Activated naive CD8-positive, alpha-beta T cell treated with anti-CD3 and anti-CD28 coated beads, Interleukin-2, amount 50 U/mL, for 24 hours (primary cell): ENCODE data around the gene ZNF536.
"Not testable (repeated sequence)": the region's sequence is repeated elsewhere in the genome, so short reads cannot be mapped to it uniquely, and the experiment has no call there.

Experiments
- ATAC-seq: fragments of 150-1000 bp; cut with Tn5 transposase; one replicate; pipeline ENCODE4 v1.10.0; 2021
- DNase-seq: peaks from one replicate; pipeline ENCODE4 v3.0.0; 2021
- H3K27ac Mint-ChIP-seq: one replicate; pipeline ENCODE4 v1.8.0; 2021; ENCODE audit warnings: mild to moderate bottlenecking, mixed read lengths
- H3K27me3 Mint-ChIP-seq: one replicate; pipeline ENCODE4 v1.8.0; 2021; ENCODE audit warnings: mixed read lengths
- H3K36me3 Mint-ChIP-seq: one replicate; pipeline ENCODE4 v1.8.0; 2021; ENCODE audit warnings: low read depth, mixed read lengths
- H3K4me1 Mint-ChIP-seq: one replicate; pipeline ENCODE4 v1.8.0; 2021; ENCODE audit warnings: mixed read lengths
- H3K4me3 Mint-ChIP-seq: one replicate; pipeline ENCODE4 v1.8.0; 2021; ENCODE audit warnings: mild to moderate bottlenecking, moderate library complexity, mixed read lengths
- H3K9me3 Mint-ChIP-seq: one replicate; pipeline ENCODE4 v1.8.0; 2021; ENCODE audit warnings: mixed read lengths

Gene ZNF536

DNA sequence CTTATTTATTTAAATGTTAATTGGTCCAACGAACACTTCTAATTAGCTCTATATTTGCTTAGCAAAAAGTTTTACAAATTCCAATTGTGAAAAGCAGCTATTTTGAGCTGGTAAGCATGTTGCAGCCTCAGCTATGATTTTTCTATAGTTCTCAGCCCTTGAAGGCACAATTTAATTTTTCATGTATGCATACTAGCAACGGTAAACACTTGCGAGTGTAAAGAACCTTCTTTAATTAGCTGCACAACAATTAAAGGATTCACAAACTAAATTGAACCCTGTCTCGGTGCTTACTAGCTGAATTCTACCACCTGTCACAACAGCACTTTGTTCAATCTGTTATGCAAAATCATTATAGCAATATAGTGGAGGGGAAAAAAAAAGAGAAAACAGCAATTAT is 29.8 kb downstream of the ZNF536 start:
- H3K9me3 Mint-ChIP-seq, result peaks cover 4% of the 10 kb centered on the region
- no peaks in the 10 kb centered on the region for H3K36me3 Mint-ChIP-seq
- H3K27ac Mint-ChIP-seq, result no peak overlapping the region
- no peaks in the 10 kb centered on the region for H3K4me1 Mint-ChIP-seq
- peaks cover 5% of the 10 kb centered on the region for H3K27me3 Mint-ChIP-seq
- ATAC-seq (no peak), DNase-seq (no peak)
- H3K4me3 Mint-ChIP-seq, result no peak overlapping the region

GRCh38 chr19:30402436-30403202 is 30.4 kb downstream of the ZNF536 start:
- no peaks in the 10 kb centered on the region for H3K36me3 Mint-ChIP-seq
- peaks cover 5% of the 10 kb centered on the region for H3K27me3 Mint-ChIP-seq
- DNase-seq, result no peak
- no peaks in the 10 kb centered on the region for H3K4me1 Mint-ChIP-seq
- H3K9me3 Mint-ChIP-seq, result peaks cover 4% of the 10 kb centered on the region
- no peak overlapping the region for H3K27ac Mint-ChIP-seq
- ATAC-seq, result no peak
- no peak overlapping the region for H3K4me3 Mint-ChIP-seq

GRCh38 chr19:30403203-30403985 is 31.2 kb downstream of the ZNF536 start:
- DNase-seq (no peak), ATAC-seq (no peak)
- peaks cover 4% of the 10 kb centered on the region for H3K9me3 Mint-ChIP-seq
- no peak overlapping the region for H3K27ac Mint-ChIP-seq
- H3K36me3 Mint-ChIP-seq, result no peaks in the 10 kb centered on the region
- no peak overlapping the region for H3K4me3 Mint-ChIP-seq
- no peaks in the 10 kb centered on the region for H3K4me1 Mint-ChIP-seq
- H3K27me3 Mint-ChIP-seq, result peaks cover 5% of the 10 kb centered on the region

- Mint-ChIP-seq H3K4me3 (no peak overlapping the region), H3K27ac (no peak overlapping the region), H3K4me1 (no peaks in the 10 kb centered on the region), H3K9me3 (peaks cover 4% of the 10 kb centered on the region), H3K27me3 (peaks cover 5% of the 10 kb centered on the region), H3K36me3 (no peaks in the 10 kb centered on the region)
- ATAC-seq, result no peak
- no peak for DNase-seq
These were observed 34.3 kb downstream of the ZNF536 start for GRCh38 chr19:30406220-30407067.

- H3K4me1 Mint-ChIP-seq, result no peaks in the 10 kb centered on the region
- H3K27me3 Mint-ChIP-seq, result peaks cover 5% of the 10 kb centered on the region
- ATAC-seq (no peak), DNase-seq (no peak)
- H3K36me3 Mint-ChIP-seq, result no peaks in the 10 kb centered on the region
- H3K4me3 Mint-ChIP-seq, result no peak overlapping the region
- H3K9me3 Mint-ChIP-seq, result peaks cover 4% of the 10 kb centered on the region
- H3K27ac Mint-ChIP-seq, result no peak overlapping the region
These were observed 35.0 kb downstream of the ZNF536 start for GRCh38 chr19:30407068-30407709.

DNA sequence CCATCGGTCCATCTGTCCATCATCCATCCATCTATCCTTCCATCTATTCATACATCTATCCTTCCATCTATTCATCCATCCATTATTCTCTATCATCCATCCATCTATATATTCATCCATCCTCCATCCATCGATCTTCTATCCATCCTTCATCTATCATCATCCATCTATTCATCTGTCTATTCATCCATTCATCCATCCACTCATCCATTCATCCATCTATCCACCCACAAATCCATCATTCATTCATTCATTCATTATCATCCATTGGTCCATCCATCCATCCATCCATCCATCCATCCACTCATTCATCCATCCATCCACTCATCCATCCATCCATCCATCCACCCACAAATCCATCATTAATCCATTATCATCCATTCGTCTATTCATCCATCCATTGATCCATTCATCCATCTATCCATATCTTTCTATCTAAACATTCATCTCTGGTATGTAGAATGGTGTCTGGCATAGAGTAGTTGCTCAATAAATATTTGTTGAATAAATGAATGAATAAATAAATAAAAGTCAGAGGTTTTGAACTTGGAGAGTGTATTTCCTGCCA is 36.6 kb downstream of the ZNF536 start:
- Mint-ChIP-seq H3K27ac (no peak overlapping the region), H3K27me3 (peaks cover 5% of the 10 kb centered on the region), H3K4me1 (no peaks in the 10 kb centered on the region), H3K4me3 (no peak overlapping the region), H3K36me3 (no peaks in the 10 kb centered on the region), H3K9me3 (peaks cover 4% of the 10 kb centered on the region)
- DNase-seq, result no peak
- ATAC-seq, result no peak

DNA sequence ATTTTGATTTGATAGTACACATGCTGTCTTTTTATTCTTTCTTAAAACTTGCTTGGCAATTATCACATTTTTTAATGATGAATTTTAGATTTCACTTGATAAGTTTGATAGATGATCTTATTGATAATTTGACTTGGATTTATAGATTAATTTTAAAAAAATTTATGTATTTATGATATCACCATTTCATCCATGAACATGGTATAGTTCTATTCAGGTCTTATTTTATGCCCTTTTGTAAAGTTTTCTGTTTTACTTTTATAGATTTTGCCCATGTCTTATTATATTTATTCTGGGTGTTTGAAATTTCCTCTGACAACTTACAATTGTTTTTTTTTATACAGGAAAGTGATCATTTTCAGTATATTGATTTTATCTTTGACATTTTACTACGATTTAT is 39.5 kb downstream of the ZNF536 start:
- no peaks in the 10 kb centered on the region for H3K9me3 Mint-ChIP-seq
- no peaks in the 10 kb centered on the region for H3K4me1 Mint-ChIP-seq
- DNase-seq (no peak), ATAC-seq (no peak)
- H3K27ac Mint-ChIP-seq, result no peak overlapping the region
- peaks cover 5% of the 10 kb centered on the region for H3K27me3 Mint-ChIP-seq
- H3K4me3 Mint-ChIP-seq, result no peak overlapping the region
- H3K36me3 Mint-ChIP-seq, result no peaks in the 10 kb centered on the region

DNA sequence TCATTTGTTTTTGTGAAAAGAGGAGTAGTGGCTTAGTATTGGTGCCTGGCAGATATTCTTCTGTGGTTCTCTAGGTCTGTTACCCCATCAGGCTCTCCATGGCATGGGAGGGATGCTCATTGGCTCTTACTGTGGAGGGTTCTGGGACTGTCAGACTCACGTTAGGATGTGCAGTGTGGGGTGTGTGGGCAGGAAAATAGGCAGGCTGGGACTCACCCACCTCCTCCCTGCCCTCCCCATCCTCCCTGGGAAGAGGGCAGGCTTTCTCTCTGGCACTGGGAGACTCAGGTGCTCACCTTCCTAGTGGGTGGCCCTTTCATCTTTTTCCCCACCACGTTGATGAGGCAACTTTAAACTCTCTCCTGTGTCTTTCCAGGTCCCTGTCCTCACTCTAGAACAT is 44.2 kb downstream of the ZNF536 start:
- Mint-ChIP-seq H3K4me3 (no peak overlapping the region), H3K27ac (no peak overlapping the region), H3K4me1 (no peaks in the 10 kb centered on the region), H3K9me3 (no peaks in the 10 kb centered on the region), H3K27me3 (peaks cover 9% of the 10 kb centered on the region), H3K36me3 (no peaks in the 10 kb centered on the region)
- no peak for DNase-seq
- no peak for ATAC-seq

GRCh38 chr19:30417166-30417565 is 45.0 kb downstream of the ZNF536 start:
- H3K36me3 Mint-ChIP-seq, DNase-seq, ATAC-seq, H3K4me1 Mint-ChIP-seq, H3K4me3 Mint-ChIP-seq, H3K27ac Mint-ChIP-seq, H3K9me3 Mint-ChIP-seq, H3K27me3 Mint-ChIP-seq: not testable (repeated sequence)

DNA sequence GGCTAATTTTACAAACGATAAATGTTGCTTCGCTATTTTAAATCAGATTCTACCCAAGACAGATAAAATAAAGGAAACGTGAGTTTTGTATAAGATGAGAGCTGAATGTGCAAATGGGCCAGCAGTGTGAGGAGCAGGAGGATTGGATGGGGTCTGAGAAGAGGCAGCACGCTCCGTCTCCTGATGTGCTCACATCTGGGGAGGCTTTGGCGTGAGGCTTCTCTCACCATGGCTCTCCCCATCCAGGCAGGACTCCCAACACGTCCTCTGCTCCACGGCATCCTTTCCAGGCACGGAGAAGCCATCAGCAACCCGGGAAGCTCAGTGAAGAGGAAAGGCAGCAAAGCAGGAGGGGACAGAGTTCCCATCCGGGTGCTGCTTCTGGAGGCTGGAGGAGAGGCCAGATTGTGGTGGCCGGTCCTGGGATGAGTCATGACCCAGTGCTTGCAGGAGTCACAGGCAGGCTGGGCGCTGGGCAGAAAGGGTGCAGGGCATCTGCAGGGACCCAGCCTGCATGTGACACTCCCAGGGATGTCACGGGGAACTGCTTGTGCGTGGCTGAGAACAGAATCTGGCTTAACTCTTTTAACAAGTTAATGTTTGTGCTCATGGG is 47.5 kb downstream of the ZNF536 start:
- no peak overlapping the region for H3K27ac Mint-ChIP-seq
- H3K4me3 Mint-ChIP-seq, result no peak overlapping the region
- ATAC-seq, result no peak

GRCh38 chr19:30420316-30420715 is 48.1 kb downstream of the ZNF536 start:
- H3K4me1 Mint-ChIP-seq, result no peaks in the 10 kb centered on the region
- H3K4me3 Mint-ChIP-seq, result no peak overlapping the region
- DNase-seq (no peak), ATAC-seq (no peak)
- H3K27ac Mint-ChIP-seq, result no peak overlapping the region
- peaks cover 11% of the 10 kb centered on the region for H3K27me3 Mint-ChIP-seq
- H3K36me3 Mint-ChIP-seq, result no peaks in the 10 kb centered on the region
- H3K9me3 Mint-ChIP-seq, result no peaks in the 10 kb centered on the region

More for the DNA sequence above, 47.5 kb downstream of the ZNF536 start:
- Mint-ChIP-seq H3K4me1 (no peaks in the 10 kb centered on the region), H3K9me3 (no peaks in the 10 kb centered on the region), H3K36me3 (no peaks in the 10 kb centered on the region), H3K27me3 (peaks cover 11% of the 10 kb centered on the region)
- no peak for DNase-seq

GRCh38 chr19:30420881-30421280 is 48.7 kb downstream of the ZNF536 start:
- Mint-ChIP-seq H3K4me3 (no peak overlapping the region), H3K27me3 (peaks cover 9% of the 10 kb centered on the region), H3K36me3 (no peaks in the 10 kb centered on the region), H3K27ac (no peak overlapping the region), H3K9me3 (no peaks in the 10 kb centered on the region), H3K4me1 (no peaks in the 10 kb centered on the region)
- DNase-seq, result no peak
- ATAC-seq, result no peak

- no peaks in the 10 kb centered on the region for H3K36me3 Mint-ChIP-seq
- no peaks in the 10 kb centered on the region for H3K9me3 Mint-ChIP-seq
- no peaks in the 10 kb centered on the region for H3K4me1 Mint-ChIP-seq
- H3K27ac Mint-ChIP-seq, result no peak overlapping the region
- no peak overlapping the region for H3K4me3 Mint-ChIP-seq
- ATAC-seq (no peak), DNase-seq (no peak)
- H3K27me3 Mint-ChIP-seq, result peaks cover 6% of the 10 kb centered on the region
These were observed 49.4 kb downstream of the ZNF536 start for GRCh38 chr19:30421571-30421970.

DNA sequence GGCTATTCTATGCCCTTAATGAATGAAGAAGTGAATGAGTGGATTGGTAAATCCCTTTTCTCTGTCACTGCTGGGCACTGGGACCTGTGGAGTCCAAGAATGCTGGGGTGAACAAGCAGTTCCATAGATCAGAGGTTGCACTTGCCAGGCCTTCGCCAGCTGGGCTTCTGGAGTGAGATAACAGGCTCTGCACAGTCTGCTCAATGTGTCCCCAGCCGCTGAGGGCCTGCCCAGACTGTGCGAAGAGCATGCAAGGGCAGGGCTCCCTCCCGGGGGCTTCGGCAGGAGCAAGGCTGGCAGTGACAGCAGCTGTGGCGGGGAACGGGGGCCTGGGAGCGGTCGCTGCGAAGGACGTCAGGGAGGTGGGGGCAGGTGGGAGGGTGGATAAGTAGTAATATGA is 51.3 kb downstream of the ZNF536 start:
- Mint-ChIP-seq H3K36me3 (no peaks in the 10 kb centered on the region), H3K9me3 (no peaks in the 10 kb centered on the region), H3K27me3 (peaks cover 6% of the 10 kb centered on the region), H3K27ac (no peak overlapping the region), H3K4me1 (no peaks in the 10 kb centered on the region), H3K4me3 (no peak overlapping the region)
- ATAC-seq (no peak), DNase-seq (no peak)
